GM21360 (cell line): ENCODE measurements around the gene TPM1.

Experiments used
- ATAC-seq: cut with Tn5 transposase; IDR thresholded peaks from one replicate; pipeline ENCODE4 v1.9.1; 2021; ENCODE audit warnings: mild to moderate bottlenecking, moderate library complexity; ENCODE audit not compliant: unreplicated experiment

Gene TPM1

GRCh38 chr15:63015618-63016017, 26.9 kb upstream of the TPM1 start:
- ATAC-seq: no peak

- no peak for ATAC-seq
These were observed 26.3 kb upstream of the TPM1 start for GRCh38 chr15:63016234-63016633.

GRCh38 chr15:63018639-63019038, 23.9 kb upstream of the TPM1 start:
- ATAC-seq: no peak

- no peak for ATAC-seq
These were observed 22.9 kb upstream of the TPM1 start for GRCh38 chr15:63019511-63020109.

GRCh38 chr15:63020128-63020527, 22.4 kb upstream of the TPM1 start:
- ATAC-seq: no peak

- no peak for ATAC-seq
These were observed 21.7 kb upstream of the TPM1 start for GRCh38 chr15:63020759-63021430.

- no peak for ATAC-seq
These were observed 20.4 kb upstream of the TPM1 start for GRCh38 chr15:63022181-63022580.

GRCh38 chr15:63022663-63023062, 19.9 kb upstream of the TPM1 start:
- no peak for ATAC-seq

- no peak for ATAC-seq
These were observed 19.1 kb upstream of the TPM1 start for GRCh38 chr15:63023351-63023945.

GRCh38 chr15:63025460-63025859, 17.1 kb upstream of the TPM1 start:
- ATAC-seq: no peak

GRCh38 chr15:63027646-63028045, 14.9 kb upstream of the TPM1 start:
- no peak for ATAC-seq

- ATAC-seq: no peak
These were observed 14.0 kb upstream of the TPM1 start for GRCh38 chr15:63028442-63029110.

- ATAC-seq: no peak
These were observed 12.9 kb upstream of the TPM1 start for GRCh38 chr15:63029676-63030075.

- no peak for ATAC-seq
These were observed 12.4 kb upstream of the TPM1 start for GRCh38 chr15:63030101-63030551.

GRCh38 chr15:63034578-63034977, 8.0 kb upstream of the TPM1 start:
- ATAC-seq: no peak

- no peak for ATAC-seq
These were observed 7.3 kb upstream of the TPM1 start for GRCh38 chr15:63035253-63035652.

- ATAC-seq: no peak
These were observed 6.6 kb upstream of the TPM1 start for GRCh38 chr15:63035977-63036376.

- ATAC-seq: no peak
These were observed 4.4 kb upstream of the TPM1 start for GRCh38 chr15:63037976-63038720.

GRCh38 chr15:63038926-63039673, 3.4 kb upstream of the TPM1 start:
- ATAC-seq: no peak

GRCh38 chr15:63039811-63040210, 2.7 kb upstream of the TPM1 start:
- ATAC-seq: no peak
